B cell (primary cell): ENCODE data around the gene ARID3A.

Experiments used
- CTCF ChIP-seq: fragments of 200-600 bp; IDR thresholded peaks from one replicate; pipeline ENCODE4 v1.8.0; 2022; ENCODE audit warnings: antibody characterized with exemption, mild to moderate bottlenecking
- EZH2 ChIP-seq: IDR thresholded peaks from 2 replicates; pipeline ENCODE4 v1.6.1; 2012; ENCODE audit warnings: borderline replicate concordance, low read depth, mild to moderate bottlenecking, moderate library complexity, low read length; ENCODE audit not compliant: insufficient read depth, poor library complexity, severe bottlenecking

GRCh38 chr19:913080-913748 lies 12.6 kb upstream of the ARID3A start, which contains the start of gene R3HDM4:
- TF ChIP-seq CTCF: no peak
- no peak for TF ChIP-seq EZH2
